BLaER1 treated with 17β-estradiol and CSF1 and Interleukin-3, amounts not matched to agents 10 nM and 100 nM (cell line): Measurements from ENCODE around the gene CCL21.

Experiments used
- H3K27ac ChIP-seq, 11 experiments: shearing (Covaris generic); formaldehyde crosslinking; 2 replicates each; pipeline ENCODE4 v1.8.1; 2022
- H3K27me3 ChIP-seq, 11 experiments: shearing (Covaris generic); formaldehyde crosslinking; 2 replicates each; pipeline ENCODE4 v1.8.1; 2022
- H3K36me3 ChIP-seq, 11 experiments: shearing (Covaris generic); formaldehyde crosslinking; 2 replicates each; pipeline ENCODE4 v1.8.1; 2022
- H3K4me1 ChIP-seq, 10 experiments: shearing (Covaris generic); formaldehyde crosslinking; 2 replicates each; pipeline ENCODE4 v1.8.1; 2022
- H3K4me2 ChIP-seq, 11 experiments: shearing (Covaris generic); formaldehyde crosslinking; 2 replicates each; pipeline ENCODE4 v1.8.1; 2022
- H3K4me3 ChIP-seq, 10 experiments: shearing (Covaris generic); formaldehyde crosslinking; 2 replicates each; pipeline ENCODE4 v1.8.1; 2022
- H3K9ac ChIP-seq, 11 experiments: shearing (Covaris generic); formaldehyde crosslinking; 2 replicates each; pipeline ENCODE4 v1.8.1; 2022
- H3K9me3 ChIP-seq, 11 experiments: shearing (Covaris generic); formaldehyde crosslinking; replicated peaks in 1 of 11; 2 replicates each; pipeline ENCODE4 v1.8.1; 2022
- H4K20me1 ChIP-seq, 11 experiments: shearing (Covaris generic); formaldehyde crosslinking; 2 replicates each; pipeline ENCODE4 v1.8.1; 2022
- Cebpa-rat ChIP-seq, 11 experiments: shearing (Covaris generic); IDR thresholded peaks; 2 replicates each; pipeline ENCODE4 v1.8.1; 2022

Gene CCL21

DNA sequence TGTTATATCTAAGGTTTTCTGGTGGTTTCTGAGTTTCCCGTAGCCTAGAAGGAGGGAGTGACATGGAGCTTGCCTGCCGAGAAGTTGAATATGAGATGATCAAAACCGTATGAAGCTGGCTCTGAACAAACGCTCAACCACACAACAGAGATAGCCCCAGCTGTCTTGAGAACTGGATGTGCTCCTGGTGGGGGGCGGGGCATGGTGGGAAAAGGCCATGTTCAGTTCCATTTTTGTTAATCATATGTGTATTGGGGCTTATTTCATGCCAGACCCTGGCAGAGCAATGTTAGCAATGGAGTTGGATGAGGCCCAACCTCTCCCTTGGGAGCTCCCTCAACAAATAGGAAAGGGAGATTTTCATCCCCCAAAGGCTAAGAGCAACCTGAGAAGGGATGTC, 23.7 kb downstream of the CCL21 start:
- Histone ChIP-seq H3K9ac (no peak overlapping the region), H3K36me3 (no peaks in the 10 kb centered on the region), H3K27me3 (no peaks in the 10 kb centered on the region), H3K27ac (no peak overlapping the region), H3K4me3 (no peak overlapping the region), H3K4me1 (peaks cover 5 to 34% (median 23%) of the 10 kb centered on the region in 10 experiments; a peak in 19 of 20 replicates), H3K9me3 (no peaks in the 10 kb centered on the region), H4K20me1 (peaks cover 0 to 14% (median 0%) of the 10 kb centered on the region in 11 experiments; a peak in 1 of 22 replicates), H3K4me2 (peak overlapping the region in 5 of 11 experiments; percentile 46 to 63 (median 57); a peak in 6 of 22 replicates)
- TF ChIP-seq Cebpa-rat (IDR thresholded peaks at IDR 0.05): no peak

DNA sequence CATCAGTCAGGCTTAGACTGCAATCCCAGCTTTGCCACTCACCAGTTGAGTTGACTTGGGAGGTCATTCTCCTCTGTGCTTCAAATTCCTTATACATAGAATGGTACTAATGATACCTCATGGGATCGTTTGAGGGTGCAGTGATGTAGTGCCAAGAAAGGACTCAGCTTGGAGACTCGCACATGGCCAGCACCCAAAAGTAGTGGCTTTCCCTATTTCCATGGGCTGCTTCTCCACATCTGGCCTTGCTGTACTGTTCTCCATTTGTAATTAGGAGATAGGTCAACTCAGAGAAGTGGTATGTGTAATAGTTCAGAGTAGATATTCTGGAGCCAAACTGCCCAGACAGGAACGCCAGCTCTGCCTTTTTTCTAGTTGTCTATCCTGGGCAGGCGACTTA, 24.3 kb downstream of the CCL21 start:
- Histone ChIP-seq H3K36me3 (no peaks in the 10 kb centered on the region), H3K27ac (no peak overlapping the region), H3K4me3 (no peak overlapping the region), H4K20me1 (peaks cover 0 to 8% (median 0%) of the 10 kb centered on the region in 11 experiments; a peak in 1 of 22 replicates), H3K4me1 (peaks cover 0 to 28% (median 17%) of the 10 kb centered on the region in 10 experiments; a peak in 15 of 20 replicates), H3K4me2 (no peak overlapping the region), H3K27me3 (no peaks in the 10 kb centered on the region), H3K9me3 (no peaks in the 10 kb centered on the region), H3K9ac (no peak overlapping the region)
- no peak for TF ChIP-seq Cebpa-rat (IDR thresholded peaks at IDR 0.05)

DNA sequence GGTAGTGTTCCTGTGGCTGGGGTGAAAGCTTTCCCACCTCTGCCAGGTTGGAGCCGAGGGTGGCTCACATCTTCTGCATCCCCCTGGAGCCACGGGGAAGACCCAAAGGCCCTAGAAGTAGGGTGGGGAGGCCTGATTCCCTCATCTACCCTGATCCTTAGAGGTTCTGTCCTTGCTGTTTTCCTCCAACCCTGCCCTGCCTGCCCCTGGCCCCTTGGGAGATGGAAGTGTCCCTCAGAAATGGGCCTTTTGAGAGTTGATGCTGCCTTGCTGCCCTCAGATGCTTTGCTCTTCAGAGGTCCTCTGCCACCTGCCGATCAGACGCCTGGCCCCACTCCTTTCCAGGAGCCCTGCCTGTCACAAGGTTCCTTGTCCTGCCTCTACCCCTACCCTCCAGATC, 25.1 kb downstream of the CCL21 start:
- no peaks in the 10 kb centered on the region for H3K9me3 ChIP-seq
- H3K4me1 ChIP-seq: peaks cover 0 to 26% (median 14%) of the 10 kb centered on the region in 10 experiments; a peak in 14 of 20 replicates
- H3K4me3 ChIP-seq: no peak overlapping the region
- H3K27me3 ChIP-seq: no peaks in the 10 kb centered on the region
- no peak overlapping the region for H3K9ac ChIP-seq
- H3K36me3 ChIP-seq: no peaks in the 10 kb centered on the region
- no peak overlapping the region for H3K27ac ChIP-seq
- no peak overlapping the region for H3K4me2 ChIP-seq
- peaks cover 0 to 6% (median 0%) of the 10 kb centered on the region in 11 experiments; a peak in 1 of 22 replicates for H4K20me1 ChIP-seq
- TF ChIP-seq Cebpa-rat (IDR thresholded peaks at IDR 0.05): no peak

DNA sequence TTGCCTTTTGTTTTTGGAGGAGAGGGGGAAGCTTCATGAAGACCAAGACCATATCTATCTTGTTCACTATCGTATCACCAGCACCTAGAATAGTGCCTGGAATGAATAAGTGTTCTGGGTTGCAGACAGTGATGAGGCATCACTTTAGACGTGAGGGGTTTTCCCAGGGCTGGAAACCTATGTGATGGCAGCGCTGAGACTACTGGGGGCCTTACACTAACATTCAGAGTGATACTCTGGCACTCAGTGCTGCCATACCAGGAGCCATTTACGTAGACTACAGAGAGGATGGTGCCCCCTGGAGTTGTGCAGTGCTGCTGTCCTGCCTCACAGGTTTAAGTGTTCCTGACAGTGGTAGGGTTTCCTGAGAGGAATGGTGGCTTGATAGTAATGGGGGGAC, 25.8 kb downstream of the CCL21 start:
- Histone ChIP-seq H3K27me3 (no peaks in the 10 kb centered on the region), H3K4me1 (peaks cover 0 to 26% (median 14%) of the 10 kb centered on the region in 10 experiments; a peak in 14 of 20 replicates), H4K20me1 (peaks cover 0 to 6% (median 0%) of the 10 kb centered on the region in 11 experiments; a peak in 1 of 22 replicates), H3K9me3 (no peaks in the 10 kb centered on the region), H3K4me3 (no peak overlapping the region), H3K27ac (no peak overlapping the region), H3K4me2 (no peak overlapping the region), H3K9ac (no peak overlapping the region), H3K36me3 (no peaks in the 10 kb centered on the region)
- TF ChIP-seq Cebpa-rat (IDR thresholded peaks at IDR 0.05): no peak

DNA sequence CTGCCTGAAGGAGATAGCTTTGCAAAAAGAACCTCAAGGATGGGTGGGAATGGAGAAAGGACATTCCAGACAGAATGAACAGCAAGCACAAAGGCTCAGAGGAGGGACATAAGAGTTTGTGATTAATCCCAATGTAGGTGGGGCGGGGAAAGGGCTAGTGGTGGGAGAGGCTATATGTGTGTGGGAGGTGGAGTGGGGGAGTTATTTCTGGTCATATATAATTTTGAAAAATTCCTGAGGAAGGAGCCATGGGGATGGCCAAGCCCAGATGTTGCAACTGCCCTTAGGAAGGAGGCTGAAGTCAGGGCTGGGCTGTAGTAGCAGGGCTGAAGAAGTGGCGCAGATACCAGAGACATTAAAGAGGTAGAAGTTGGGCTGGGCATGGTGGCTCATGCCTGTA, 34.1 kb downstream of the CCL21 start:
- no peak for TF ChIP-seq Cebpa-rat (IDR thresholded peaks at IDR 0.05)
- peaks cover 0 to 5% (median 0%) of the 10 kb centered on the region in 11 experiments; a peak in 1 of 22 replicates for H3K9me3 ChIP-seq
- no peak overlapping the region for H3K4me2 ChIP-seq
- no peak overlapping the region for H3K27ac ChIP-seq
- H3K27me3 ChIP-seq: no peaks in the 10 kb centered on the region
- H3K4me3 ChIP-seq: no peak overlapping the region
- no peaks in the 10 kb centered on the region for H4K20me1 ChIP-seq
- H3K36me3 ChIP-seq: no peaks in the 10 kb centered on the region
- no peak overlapping the region for H3K9ac ChIP-seq
- H3K4me1 ChIP-seq: no peaks in the 10 kb centered on the region

DNA sequence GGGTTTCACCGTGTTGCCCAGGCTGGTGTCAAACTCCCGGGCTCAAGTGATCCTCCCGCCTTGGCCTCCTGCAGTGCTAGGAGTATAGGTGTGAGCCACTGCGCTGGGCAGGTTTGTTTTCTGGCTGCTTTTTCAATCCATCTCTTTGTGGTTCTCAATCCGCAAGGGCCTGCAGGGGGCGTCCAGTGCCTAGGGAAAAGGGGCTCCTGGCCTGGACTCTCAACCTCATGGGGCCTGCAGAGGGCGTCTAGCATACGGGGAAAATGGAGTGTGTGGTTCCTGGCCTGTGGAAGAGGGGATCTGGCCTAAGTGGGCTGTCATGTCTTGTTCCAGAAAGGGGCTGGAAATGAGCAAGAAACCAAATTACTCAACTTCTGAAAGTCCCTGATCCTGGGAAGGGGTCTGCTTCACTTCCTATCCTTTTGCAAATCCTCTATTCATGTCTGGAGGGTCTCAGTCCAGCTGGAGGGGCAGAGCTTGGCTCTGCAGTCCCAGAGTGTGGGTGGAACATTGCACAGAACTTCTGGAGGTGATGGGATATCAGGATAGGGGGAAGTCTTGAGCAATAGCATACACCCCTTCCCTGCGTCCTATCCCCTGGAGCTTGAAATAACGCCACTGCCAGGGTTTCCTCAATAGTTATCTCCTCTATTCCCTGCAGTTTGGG, 34.8 kb downstream of the CCL21 start:
- Histone ChIP-seq H3K27me3 (no peaks in the 10 kb centered on the region), H3K27ac (no peak overlapping the region), H3K4me3 (no peak overlapping the region), H3K9me3 (peaks cover 0 to 12% (median 5%) of the 10 kb centered on the region in 11 experiments; a peak in 14 of 22 replicates), H3K4me2 (no peak overlapping the region), H3K9ac (no peak overlapping the region), H4K20me1 (no peaks in the 10 kb centered on the region), H3K4me1 (no peaks in the 10 kb centered on the region), H3K36me3 (no peaks in the 10 kb centered on the region)
- no peak for TF ChIP-seq Cebpa-rat (IDR thresholded peaks at IDR 0.05)

DNA sequence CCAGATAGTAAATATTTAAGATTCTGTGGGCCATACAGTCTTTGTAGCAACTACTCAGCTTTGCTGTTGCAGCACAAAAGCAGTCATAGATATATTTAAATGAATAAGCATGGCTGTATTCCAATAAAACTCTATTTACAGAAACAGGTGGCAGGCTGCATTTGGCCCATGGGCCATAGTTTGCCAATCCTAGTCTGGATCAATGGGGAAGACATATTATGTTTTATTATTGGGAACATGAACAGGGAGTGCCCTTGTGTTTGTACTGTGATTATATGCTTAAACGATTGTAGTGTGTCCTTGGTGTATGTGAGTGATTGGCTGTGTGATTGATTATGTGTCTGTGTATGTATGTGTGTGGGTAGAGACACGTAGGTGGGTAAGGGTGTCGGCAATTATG, 35.5 kb downstream of the CCL21 start:
- TF ChIP-seq Cebpa-rat (IDR thresholded peaks at IDR 0.05): no peak
- Histone ChIP-seq H3K4me3 (no peak overlapping the region), H3K4me2 (no peak overlapping the region), H3K4me1 (no peaks in the 10 kb centered on the region), H3K9me3 (peaks cover 7 to 20% (median 12%) of the 10 kb centered on the region in 11 experiments; a peak in 18 of 22 replicates), H4K20me1 (no peaks in the 10 kb centered on the region), H3K27ac (no peak overlapping the region), H3K27me3 (no peaks in the 10 kb centered on the region), H3K36me3 (no peaks in the 10 kb centered on the region), H3K9ac (no peak overlapping the region)

DNA sequence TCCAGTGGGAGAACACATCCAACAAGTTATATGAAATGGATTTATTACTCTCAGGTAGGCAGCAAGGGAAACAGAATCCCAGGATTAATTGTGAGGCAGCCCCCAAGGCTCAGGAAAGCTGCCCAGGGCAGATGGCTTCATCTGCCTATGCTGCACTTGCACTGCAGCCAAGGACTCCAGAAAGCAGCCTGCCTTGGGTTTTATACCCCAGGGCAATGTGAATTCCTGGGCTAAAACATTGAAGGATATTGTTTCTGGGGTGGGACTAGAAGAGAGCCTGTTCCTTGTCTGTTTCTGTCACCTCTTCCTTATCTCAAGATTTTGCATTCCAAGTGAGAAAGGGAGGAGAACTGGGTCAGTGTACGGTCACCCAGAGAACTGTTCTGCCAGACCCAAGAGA, 38.6 kb downstream of the CCL21 start:
- no peak for TF ChIP-seq Cebpa-rat (IDR thresholded peaks at IDR 0.05)

DNA sequence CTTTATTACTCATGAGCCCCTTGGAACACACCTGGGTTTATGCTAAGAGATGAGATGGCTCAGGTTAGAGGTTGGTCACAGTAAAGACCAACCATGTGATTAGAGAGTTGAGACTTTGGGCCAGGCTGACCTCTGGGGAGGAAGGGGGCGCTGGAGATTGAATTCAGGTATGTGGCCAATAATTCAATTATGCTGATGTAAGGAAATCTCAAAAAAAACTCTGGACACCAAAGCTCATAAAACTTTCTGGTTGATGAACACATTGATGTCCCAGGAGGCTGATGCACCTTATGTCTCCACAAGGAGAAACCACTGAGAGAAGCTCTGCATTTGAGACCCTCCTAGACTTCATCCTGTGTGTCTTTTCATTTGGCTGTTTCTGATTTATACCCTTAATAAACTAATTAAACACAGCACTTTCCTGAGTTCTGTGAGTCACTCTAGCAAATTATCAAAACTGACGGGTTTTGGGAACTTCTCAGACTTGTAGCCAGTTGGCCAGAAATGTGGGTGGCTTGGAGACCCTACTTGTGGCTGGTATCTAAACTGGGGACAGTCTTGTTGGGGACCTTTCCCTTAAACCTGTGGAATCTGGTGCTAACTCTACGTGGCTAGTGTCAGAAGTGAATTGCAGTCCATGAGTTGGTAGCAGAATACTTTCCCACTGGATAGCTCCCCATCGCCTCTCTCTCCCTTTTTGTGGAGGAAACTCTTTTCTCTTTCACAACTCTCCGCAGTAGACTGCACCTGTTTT, 40.0 kb downstream of the CCL21 start:
- H3K36me3 ChIP-seq: no peaks in the 10 kb centered on the region
- no peak overlapping the region for H3K4me2 ChIP-seq
- no peak overlapping the region for H3K4me3 ChIP-seq
- H4K20me1 ChIP-seq: no peaks in the 10 kb centered on the region
- peaks cover 7 to 24% (median 16%) of the 10 kb centered on the region in 11 experiments; a peak in 18 of 22 replicates for H3K9me3 ChIP-seq
- no peak for TF ChIP-seq Cebpa-rat (IDR thresholded peaks at IDR 0.05)
- H3K27me3 ChIP-seq: no peaks in the 10 kb centered on the region
- H3K9ac ChIP-seq: no peak overlapping the region
- H3K27ac ChIP-seq: no peak overlapping the region
- H3K4me1 ChIP-seq: peaks cover 1 to 10% (median 9%) of the 10 kb centered on the region in 10 experiments

More for the DNA sequence above, 38.6 kb downstream of the CCL21 start:
- Histone ChIP-seq H3K4me1 (peaks cover 0 to under 1% (median 0%) of the 10 kb centered on the region in 10 experiments; a peak in 1 of 20 replicates), H3K4me3 (no peak overlapping the region), H3K27me3 (no peaks in the 10 kb centered on the region), H4K20me1 (no peaks in the 10 kb centered on the region), H3K27ac (no peak overlapping the region), H3K9me3 (peaks cover 7 to 24% (median 16%) of the 10 kb centered on the region in 11 experiments; a peak in 18 of 22 replicates), H3K9ac (no peak overlapping the region), H3K4me2 (no peak overlapping the region), H3K36me3 (no peaks in the 10 kb centered on the region)
